Bone marrow (tissue), 2 donors: Measurements from ENCODE around the gene GNAO1.
A peak's percentile ranks its signal among the peaks of the same experiment; 100 is the strongest.

Experiments
- DNase-seq, 2 donors: peaks; one replicate each; lab custom pipeline; 2025; lab: John Stamatoyannopoulos, UW

GNAO1 gene

DNA sequence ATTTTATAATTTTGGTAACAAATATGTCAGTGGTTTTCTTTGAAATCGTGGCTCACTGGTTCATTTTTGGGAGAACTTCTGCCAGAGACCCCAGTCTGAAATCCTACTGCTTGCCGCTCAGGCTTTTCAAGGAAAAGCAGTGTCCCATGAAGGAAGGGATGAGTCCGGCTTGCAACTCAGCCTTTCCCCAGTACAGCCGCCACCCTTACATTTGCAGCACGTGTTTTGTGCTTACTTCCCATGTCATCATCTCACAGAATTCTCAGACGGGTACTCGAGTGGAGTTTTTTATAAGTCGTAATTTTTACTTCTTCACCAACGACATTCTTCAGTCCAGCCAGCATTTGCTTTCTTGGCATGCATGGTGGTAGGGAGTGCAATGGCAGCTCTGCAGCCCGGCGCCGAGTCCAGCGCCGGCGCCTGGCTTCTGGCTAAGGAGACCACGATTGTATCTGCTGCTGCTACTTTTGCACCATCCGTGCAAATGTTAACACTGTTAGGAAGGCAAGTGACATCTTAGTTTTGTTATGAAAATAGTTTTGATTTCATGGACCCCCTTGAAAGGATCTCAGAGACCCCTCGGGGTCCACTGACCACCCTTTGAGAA is 123.1 kb downstream of the GNAO1 start:
- DNase-seq = no peak

- no peak for DNase-seq
Observed at GRCh38 chr16:56315955-56316354, 124.7 kb downstream of the GNAO1 start.

- DNase-seq = no peak
Observed at GRCh38 chr16:56316545-56316944, 125.3 kb downstream of the GNAO1 start.

GRCh38 chr16:56317998-56318826 is 126.9 kb downstream of the GNAO1 start:
- DNase-seq = peak; percentile 33 to 47

DNA sequence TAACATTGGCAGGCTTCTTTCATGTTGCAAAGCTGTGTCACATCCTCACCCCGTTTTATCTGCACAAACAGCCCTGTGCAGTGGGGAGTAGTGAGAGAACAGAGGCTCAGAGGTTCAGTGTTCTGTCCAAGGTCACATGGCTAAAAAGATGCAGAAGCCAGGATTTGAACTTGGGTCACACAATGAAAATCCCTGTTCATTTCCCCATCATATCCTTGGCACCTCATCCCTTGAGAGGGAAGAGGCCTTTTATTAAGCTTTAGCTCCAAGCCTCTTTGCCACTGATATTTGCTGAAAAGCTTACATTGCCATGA is 127.5 kb downstream of the GNAO1 start:
- DNase-seq = no peak

DNA sequence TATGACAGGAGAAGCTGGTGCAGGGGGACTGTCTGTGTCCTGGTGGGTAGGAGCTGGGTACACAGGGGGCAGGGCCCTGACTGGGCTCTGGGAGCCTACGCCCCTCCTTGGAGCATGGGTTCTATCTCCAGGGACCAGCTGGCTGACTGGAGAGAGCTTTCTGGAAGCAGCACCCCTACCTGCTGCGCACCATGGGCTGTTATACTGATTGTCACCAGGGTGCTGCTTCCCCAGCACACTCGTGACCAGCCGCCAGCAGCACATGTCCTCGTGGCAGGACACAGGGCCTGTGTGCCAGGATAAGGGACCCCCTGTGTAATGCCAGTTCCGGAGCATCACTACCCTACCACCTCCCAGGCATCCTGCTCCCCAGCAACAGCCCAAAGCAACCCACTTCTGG is 128.1 kb downstream of the GNAO1 start:
- DNase-seq = no peak

- no peak for DNase-seq
Observed at GRCh38 chr16:56320056-56320455, 128.8 kb downstream of the GNAO1 start.

DNA sequence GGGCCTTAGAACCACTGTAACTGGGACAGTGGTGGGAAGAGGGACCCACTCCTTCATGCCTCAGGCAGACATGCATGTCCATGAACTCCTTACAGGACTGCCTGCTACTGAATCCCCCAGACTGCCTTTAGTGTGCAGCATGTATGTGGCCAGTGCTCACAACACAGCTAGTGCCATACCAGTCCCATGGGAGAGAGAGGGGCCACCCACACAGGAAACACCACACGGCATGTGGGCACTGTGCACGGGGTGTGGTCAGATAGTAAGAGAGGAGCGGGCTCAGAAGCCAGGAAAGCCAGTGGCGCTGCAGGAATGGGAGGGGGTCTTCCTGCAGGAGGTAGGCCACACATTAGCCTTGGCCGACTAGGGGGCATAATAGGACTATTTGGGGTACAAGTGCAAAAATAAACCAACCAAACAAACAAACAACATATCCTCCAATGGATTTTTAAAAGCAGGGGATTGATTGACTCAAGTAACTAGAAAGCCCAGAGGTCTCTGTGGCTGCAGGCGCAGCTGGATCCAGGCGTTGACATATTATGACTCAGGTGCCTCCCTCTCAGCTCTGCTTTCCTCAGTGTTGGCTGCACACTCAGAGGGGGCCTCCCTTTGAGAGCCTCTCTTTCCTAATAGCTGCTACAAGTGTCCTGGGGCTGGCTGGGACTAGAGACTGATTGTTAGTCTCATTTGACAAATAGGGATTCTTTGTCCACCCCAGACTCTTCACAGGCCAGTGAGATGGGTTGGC is 129.7 kb downstream of the GNAO1 start:
- no peak for DNase-seq

GRCh38 chr16:56321571-56321970 is 130.3 kb downstream of the GNAO1 start:
- DNase-seq = no peak

DNA sequence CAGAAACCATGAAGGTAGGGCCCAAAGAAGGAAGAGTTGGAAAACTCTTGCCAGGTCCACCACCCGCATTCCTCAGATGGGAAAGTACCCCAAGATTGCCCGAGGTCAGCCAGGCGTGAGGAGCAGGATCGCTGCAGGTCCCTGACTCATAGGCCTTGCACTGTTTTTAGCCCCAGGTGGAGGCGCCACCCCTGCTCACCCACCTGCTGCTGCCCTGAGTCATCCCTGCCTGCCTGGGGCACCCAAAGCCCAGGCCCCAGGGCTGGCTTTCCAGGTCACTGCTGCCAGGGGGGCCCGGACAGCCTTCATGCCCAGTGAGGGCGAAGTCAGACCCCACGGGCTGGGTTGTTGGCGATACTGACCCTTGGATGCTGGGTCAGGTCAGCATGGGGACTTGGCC is 133.1 kb downstream of the GNAO1 start:
- DNase-seq = no peak

DNA sequence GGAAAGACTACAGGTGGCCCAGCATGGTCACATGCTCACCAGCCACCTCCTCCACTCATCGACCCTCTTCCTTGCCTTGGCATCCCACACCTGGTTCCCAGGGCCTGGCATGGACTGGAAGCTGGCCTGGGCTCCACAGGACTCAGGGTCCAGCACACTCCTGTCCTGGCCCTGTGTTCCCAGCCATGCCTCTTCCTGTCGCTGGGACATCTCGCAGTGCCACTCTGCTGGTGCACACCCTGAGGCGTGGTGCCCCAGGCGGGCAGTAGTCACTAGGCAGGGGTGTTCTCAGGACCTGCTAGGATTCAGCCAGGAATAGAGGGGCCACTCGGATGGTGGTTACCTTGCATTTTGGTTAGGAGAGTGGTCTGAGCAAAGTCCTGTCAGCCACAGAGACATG is 134.7 kb downstream of the GNAO1 start:
- DNase-seq = no peak

DNA sequence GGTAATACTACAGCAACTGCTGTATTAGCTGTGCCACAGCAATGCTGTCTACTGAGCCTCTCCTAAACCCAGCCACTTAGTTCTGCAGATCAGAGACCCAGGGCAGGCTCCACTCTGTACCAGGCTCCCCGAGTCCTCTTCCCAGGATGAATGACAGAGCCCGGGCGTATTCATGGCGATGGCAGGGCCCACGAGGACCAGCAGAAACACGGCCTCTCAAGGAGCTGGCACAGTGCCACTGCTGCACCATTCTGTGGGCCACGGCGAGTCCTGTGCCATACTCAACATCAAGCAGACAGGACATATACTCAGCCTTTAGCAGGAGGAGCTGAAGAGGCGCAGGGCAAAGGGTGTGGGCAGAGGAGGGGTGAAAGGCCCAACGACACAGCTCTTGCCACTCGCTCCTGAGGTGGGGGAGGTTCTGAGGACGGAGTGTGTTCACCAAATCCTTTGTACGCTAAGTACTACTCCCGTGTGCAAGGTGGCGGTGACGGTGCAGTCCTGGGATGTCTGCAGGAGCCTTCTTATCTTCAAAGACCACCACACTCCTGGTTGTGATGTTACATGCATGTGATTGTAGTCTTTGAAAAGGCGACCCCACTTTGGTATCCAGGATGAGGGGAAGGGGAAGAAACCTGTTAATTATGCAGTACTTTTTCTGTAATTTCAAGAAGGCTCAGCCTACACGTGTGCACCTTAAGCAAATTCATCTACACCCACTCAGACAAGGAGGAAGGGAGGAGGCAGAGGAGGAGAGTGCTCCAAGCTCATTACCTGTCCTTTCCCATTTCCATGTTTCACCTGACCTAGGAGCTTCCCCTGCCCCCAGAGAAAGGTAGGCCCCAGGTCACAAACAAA is 136.0 kb downstream of the GNAO1 start:
- DNase-seq = no peak

- DNase-seq = no peak
Observed at GRCh38 chr16:56327929-56328258, 136.6 kb downstream of the GNAO1 start.

GRCh38 chr16:56328276-56329022 is 137.2 kb downstream of the GNAO1 start:
- DNase-seq = no peak

GRCh38 chr16:56329887-56330286 is 138.6 kb downstream of the GNAO1 start:
- no peak for DNase-seq

- no peak for DNase-seq
Observed at GRCh38 chr16:56330476-56330875, 139.2 kb downstream of the GNAO1 start.

GRCh38 chr16:56331399-56331798 is 140.1 kb downstream of the GNAO1 start:
- no peak for DNase-seq

DNA sequence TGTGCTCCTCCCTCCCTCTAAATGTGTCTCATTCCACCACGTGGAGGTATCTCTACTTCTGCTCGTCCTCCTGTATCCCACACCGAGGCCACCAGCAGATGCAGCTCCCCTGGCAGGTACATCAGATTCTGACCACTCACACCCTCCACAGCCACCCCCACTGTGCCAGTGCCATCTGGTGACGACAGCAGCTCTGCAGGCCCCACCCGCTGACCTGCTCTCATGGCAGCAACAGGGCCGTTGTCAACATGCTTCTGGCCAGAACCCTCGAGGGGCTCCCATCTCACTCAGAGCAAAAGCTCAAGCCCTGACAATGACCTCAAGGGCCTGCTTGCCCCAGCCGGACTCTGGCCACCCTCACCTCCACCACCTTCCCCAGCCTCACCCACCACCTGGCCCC is 140.6 kb downstream of the GNAO1 start:
- DNase-seq = no peak

DNA sequence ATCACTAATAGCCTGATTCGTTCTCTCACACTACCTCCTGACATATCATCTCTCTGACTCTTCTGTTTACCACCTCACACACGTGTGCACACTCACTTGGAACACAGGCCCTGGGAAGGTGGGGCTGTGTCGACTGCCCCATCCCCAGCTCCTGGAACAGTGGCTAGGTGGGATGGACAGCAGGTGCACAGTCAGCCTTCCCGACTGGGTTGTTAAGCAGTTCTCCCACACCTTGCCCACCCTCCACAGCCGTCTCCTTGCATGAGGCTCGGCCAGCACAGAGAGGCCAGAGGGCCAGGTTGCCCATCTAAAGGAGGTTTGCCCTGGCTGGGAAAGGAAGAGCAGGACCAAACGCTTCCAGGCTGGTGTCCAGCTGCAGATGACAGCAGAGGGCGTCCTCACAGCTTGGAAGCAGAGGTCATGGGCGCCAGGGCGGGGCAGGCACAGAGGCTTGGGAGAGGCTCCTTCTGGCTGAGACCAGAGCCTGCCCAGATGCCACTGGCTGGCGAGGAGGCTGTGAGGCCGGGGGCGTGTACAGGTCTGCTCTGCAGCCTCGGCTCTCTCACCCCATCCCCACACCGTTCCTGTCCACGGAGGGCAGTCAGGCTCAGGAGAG is 141.3 kb downstream of the GNAO1 start:
- no peak for DNase-seq

DNA sequence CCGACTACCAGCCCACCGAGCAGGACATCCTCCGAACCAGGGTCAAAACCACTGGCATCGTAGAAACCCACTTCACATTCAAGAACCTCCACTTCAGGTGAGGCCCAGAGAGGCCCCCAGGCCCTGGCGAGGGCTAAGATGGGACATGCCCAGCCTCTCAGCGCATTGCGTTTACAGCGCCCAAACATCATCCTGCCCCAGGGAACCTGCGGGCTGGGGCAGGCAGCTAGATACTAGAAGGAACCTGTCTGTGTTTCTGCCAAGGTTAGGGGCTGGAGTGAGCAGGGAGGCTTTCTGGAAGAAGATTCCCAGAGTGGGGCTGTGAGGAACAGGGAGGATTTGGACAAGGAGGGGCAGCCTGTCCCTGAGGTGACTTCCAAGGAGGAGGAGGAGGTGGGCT is 143.5 kb downstream of the GNAO1 start:
- no peak for DNase-seq

GRCh38 chr16:56336071-56336688 is 144.9 kb downstream of the GNAO1 start:
- no peak for DNase-seq
